ENCODE results near the gene RBM42.

DNA sequence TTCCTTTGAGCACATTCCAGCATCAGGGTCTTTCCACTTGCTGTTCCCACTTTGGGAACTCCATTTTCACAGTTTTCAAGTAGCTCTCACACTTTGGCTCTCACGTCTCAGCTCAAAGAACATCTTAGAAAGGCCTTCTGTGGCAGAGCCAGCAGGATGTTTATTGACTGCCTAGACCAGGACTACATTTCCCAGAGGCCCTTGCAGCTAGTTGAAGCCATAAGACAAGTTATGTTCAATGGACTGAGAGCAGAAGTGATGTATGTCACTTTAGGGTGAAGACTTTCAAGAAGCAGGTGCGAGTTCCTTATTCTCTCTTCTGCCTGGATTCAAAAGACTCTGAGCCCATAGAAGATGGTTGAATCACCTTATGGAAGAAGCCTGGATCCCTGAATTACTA lies 20.6 kb upstream of the RBM42 start:
- TF ChIP-seq EZH2 (IDR thresholded peaks at IDR 0.05; ENCODE audit: insufficient read depth, poor library complexity, severe bottlenecking) (no peak), EZH2phosphoT487 (IDR thresholded peaks at IDR 0.05; ENCODE audit: insufficient read depth, low read depth) (no peak)
